Measurements from ENCODE around the gene ZNF415. TPM values are rescaled to one million over a fixed set of nuclear protein-coding genes. Genes with fewer than 3 reads are reported as not detected.

ZNF415 gene
- total RNA-seq, 1 donor, result 2.3 TPM

GRCh38 chr19:53057904-53058580, 74.7 kb downstream of the ZNF415 start:
- peak overlapping the region; percentile 37 for H3K4me3 ChIP-seq (ENCODE audit: low read depth, low read length)
- DNase-seq (ENCODE audit: low read depth), result no peak
- TF ChIP-seq CTCF (IDR thresholded peaks at IDR 0.05; ENCODE audit: insufficient read depth, low read length), result no peak

Other genes starting within 250 kb of the ZNF415 start
- gene ZNF320, start 235.3 kb downstream of the ZNF415 start, total RNA-seq (ENCODE audit: low replicate concordance), result 7.3 and 12.0 TPM in 2 replicates
- gene ZNF888, start 209.5 kb downstream of the ZNF415 start, total RNA-seq (ENCODE audit: low replicate concordance), result 0.82 and 4.7 TPM in 2 replicates
- 4.1 and 7.4 TPM in 2 replicates for gene ZNF816, start 170.0 kb downstream of the ZNF415 start, total RNA-seq (ENCODE audit: low replicate concordance)
- gene ERVV-1, start 119.0 kb downstream of the ZNF415 start, total RNA-seq (ENCODE audit: low replicate concordance), result not detected in 2 replicates
- gene ERVV-2, start 88.2 kb downstream of the ZNF415 start, total RNA-seq (ENCODE audit: low replicate concordance), result not detected in 2 replicates
- 32.4 and 46.3 TPM in 2 replicates for gene ZNF160, start 29.5 kb downstream of the ZNF415 start, total RNA-seq (ENCODE audit: low replicate concordance)
- 7.9 and 8.1 TPM in 2 replicates for gene ZNF347, start 26.1 kb upstream of the ZNF415 start, total RNA-seq (ENCODE audit: low replicate concordance)
- 2.4 and 2.9 TPM in 2 replicates for gene ZNF665, start 60.4 kb upstream of the ZNF415 start, total RNA-seq (ENCODE audit: low replicate concordance)
- 19.0 and 37.9 TPM in 2 replicates for gene ZNF677, start 122.0 kb upstream of the ZNF415 start, total RNA-seq (ENCODE audit: low replicate concordance)
- gene VN1R2, start 125.4 kb upstream of the ZNF415 start, total RNA-seq (ENCODE audit: low replicate concordance), result not detected in 2 replicates
- not detected in 2 replicates for gene VN1R4, start 134.8 kb upstream of the ZNF415 start, total RNA-seq (ENCODE audit: low replicate concordance)
- 5.6 and 10.2 TPM in 2 replicates for gene ZNF845, start 200.8 kb upstream of the ZNF415 start, total RNA-seq (ENCODE audit: low replicate concordance)
- 3.9 and 5.5 TPM in 2 replicates for gene ZNF525, start 232.8 kb upstream of the ZNF415 start, total RNA-seq (ENCODE audit: low replicate concordance)